Endothelial cell (in vitro differentiated cells): ENCODE data around the gene ACVR1B. TPM values are rescaled to one million over a fixed set of nuclear protein-coding genes. Genes with fewer than 3 reads are reported as not detected.
A peak's percentile ranks its signal among the peaks of the same experiment; 100 is the strongest.

ENCODE experiments used
- DNase-seq: peaks from one replicate; pipeline ENCODE4 v3.0.0; 2021; ENCODE audit warnings: low spot score
- H3K27ac Mint-ChIP-seq: one replicate; pipeline ENCODE4 v1.8.0; 2021; ENCODE audit warnings: mixed read lengths, inconsistent platforms; ENCODE audit not compliant: unreplicated experiment
- H3K27me3 Mint-ChIP-seq: one replicate; pipeline ENCODE4 v1.8.0; 2021; ENCODE audit warnings: mild to moderate bottlenecking, moderate library complexity, mixed read lengths, inconsistent platforms; ENCODE audit not compliant: unreplicated experiment
- H3K36me3 Mint-ChIP-seq: one replicate; pipeline ENCODE4 v1.8.0; 2021; ENCODE audit warnings: mild to moderate bottlenecking, low read depth, mixed read lengths, inconsistent platforms; ENCODE audit not compliant: unreplicated experiment
- H3K4me1 Mint-ChIP-seq: one replicate; pipeline ENCODE4 v1.8.0; 2021; ENCODE audit warnings: mild to moderate bottlenecking, mixed read lengths, inconsistent platforms; ENCODE audit not compliant: unreplicated experiment
- H3K4me3 Mint-ChIP-seq: one replicate; pipeline ENCODE4 v1.8.0; 2021; ENCODE audit warnings: mild to moderate bottlenecking, mixed read lengths, inconsistent platforms; ENCODE audit not compliant: unreplicated experiment
- H3K9me3 Mint-ChIP-seq: one replicate; pipeline ENCODE4 v1.8.0; 2021; ENCODE audit warnings: mixed read lengths, inconsistent platforms; ENCODE audit not compliant: unreplicated experiment
- total RNA-seq: library from RNA; stranded (reverse); fragmentation: NEBNext Ultra II Directional; extraction: Animal tissue kit (Norgen Biotek cat#: 25700); gene quantifications from one replicate; pipeline ENCODE4 v1.2.1, GENCODE V29; 2021; ENCODE audit not compliant: unreplicated experiment
- TF ChIP-seq, protein P1 (sequence below): fragments of 200-600 bp; sonication (generic); IDR thresholded peaks from one replicate; pipeline ENCODE4 v1.5.0; 2021; ENCODE audit warnings: antibody characterized with exemption; ENCODE audit not compliant: unreplicated experiment

The ACVR1B gene
- total RNA-seq, 1 donor from 2014 or later = 30.5 TPM

DNA sequence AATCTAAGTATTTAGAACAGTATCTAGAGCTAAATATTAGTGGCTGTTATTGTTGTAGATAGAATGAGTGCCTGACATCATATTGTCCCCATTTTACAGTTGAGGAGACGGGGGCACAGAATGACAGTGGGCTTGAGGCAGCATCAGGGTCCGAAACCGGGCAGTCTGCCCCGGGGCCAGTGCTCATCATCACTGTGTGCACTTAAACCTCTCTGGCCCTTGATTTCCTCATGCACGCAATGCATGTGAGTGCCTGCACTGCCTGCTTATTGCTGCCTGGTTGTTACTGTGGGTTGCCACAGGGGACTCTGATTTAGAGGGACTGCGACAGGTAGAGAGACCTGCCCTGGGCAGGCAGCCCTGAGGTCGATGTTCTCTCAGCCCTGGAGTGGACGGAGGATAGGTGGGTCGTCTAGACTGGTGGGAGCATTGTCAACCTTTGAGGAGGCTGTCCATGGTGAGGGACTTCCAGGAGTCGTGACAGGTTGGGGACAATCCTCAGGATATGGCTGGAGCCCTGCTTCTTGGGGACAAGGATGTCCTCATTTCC lies 34.4 kb upstream of the ACVR1B start:
- H3K4me3 Mint-ChIP-seq = peak overlapping the region; percentile 62
- TF ChIP-seq, protein P1, sequence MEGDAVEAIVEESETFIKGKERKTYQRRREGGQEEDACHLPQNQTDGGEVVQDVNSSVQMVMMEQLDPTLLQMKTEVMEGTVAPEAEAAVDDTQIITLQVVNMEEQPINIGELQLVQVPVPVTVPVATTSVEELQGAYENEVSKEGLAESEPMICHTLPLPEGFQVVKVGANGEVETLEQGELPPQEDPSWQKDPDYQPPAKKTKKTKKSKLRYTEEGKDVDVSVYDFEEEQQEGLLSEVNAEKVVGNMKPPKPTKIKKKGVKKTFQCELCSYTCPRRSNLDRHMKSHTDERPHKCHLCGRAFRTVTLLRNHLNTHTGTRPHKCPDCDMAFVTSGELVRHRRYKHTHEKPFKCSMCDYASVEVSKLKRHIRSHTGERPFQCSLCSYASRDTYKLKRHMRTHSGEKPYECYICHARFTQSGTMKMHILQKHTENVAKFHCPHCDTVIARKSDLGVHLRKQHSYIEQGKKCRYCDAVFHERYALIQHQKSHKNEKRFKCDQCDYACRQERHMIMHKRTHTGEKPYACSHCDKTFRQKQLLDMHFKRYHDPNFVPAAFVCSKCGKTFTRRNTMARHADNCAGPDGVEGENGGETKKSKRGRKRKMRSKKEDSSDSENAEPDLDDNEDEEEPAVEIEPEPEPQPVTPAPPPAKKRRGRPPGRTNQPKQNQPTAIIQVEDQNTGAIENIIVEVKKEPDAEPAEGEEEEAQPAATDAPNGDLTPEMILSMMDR = no peak
- peaks cover 28% of the 10 kb centered on the region for H3K27me3 Mint-ChIP-seq
- H3K27ac Mint-ChIP-seq = peak overlapping the region; percentile 24
- H3K4me1 Mint-ChIP-seq = peaks cover 49% of the 10 kb centered on the region
- H3K36me3 Mint-ChIP-seq = peaks cover 54% of the 10 kb centered on the region
- no peak for DNase-seq
- H3K9me3 Mint-ChIP-seq = no peaks in the 10 kb centered on the region

DNA sequence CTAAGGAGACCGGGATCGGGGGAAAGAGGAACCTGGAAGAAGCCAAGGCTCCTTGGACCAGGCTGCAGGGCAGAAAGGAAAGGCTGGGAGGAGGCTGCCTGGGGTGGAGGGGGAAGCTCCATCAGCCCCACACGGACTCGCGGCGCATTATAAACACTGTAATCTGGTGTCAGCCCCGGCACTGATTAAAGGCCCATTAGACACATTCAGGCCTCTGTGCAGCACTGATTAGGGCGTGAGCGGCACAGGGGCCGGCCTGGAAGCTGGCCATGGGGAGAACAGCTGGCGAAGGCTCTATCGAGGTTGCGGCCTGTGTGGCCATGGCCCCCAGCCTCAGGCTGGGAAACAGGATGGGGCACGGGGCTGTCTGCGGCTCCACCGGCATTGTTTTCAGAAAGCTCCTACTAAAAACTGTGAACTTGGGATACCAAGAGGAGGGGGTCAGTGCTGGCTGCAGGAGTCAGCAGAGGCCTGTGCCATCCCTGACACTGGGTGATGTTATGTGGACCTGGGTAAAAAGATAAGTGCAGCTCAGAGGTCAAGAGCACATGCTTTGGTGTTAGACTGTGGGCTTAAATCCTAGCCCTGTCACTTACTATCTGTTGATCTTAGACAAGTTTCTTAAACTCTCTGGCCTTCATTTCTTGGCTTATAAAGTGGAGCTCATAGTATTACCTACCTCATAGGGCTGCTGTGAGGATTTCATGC lies 33.6 kb upstream of the ACVR1B start:
- Mint-ChIP-seq H3K9me3 (no peaks in the 10 kb centered on the region), H3K27me3 (peaks cover 29% of the 10 kb centered on the region), H3K27ac (no peak overlapping the region), H3K36me3 (peaks cover 54% of the 10 kb centered on the region), H3K4me3 (peak overlapping the region; percentile 56), H3K4me1 (peaks cover 50% of the 10 kb centered on the region)
- DNase-seq = no peak
- TF ChIP-seq, protein P1 = no peak

- DNase-seq = no peak
- Mint-ChIP-seq H3K27ac (peak overlapping the region; percentile 55), H3K4me3 (peak overlapping the region; percentile 75)
Measured at GRCh38 chr12:51920046-51920445, 31.5 kb upstream of the ACVR1B start.

DNA sequence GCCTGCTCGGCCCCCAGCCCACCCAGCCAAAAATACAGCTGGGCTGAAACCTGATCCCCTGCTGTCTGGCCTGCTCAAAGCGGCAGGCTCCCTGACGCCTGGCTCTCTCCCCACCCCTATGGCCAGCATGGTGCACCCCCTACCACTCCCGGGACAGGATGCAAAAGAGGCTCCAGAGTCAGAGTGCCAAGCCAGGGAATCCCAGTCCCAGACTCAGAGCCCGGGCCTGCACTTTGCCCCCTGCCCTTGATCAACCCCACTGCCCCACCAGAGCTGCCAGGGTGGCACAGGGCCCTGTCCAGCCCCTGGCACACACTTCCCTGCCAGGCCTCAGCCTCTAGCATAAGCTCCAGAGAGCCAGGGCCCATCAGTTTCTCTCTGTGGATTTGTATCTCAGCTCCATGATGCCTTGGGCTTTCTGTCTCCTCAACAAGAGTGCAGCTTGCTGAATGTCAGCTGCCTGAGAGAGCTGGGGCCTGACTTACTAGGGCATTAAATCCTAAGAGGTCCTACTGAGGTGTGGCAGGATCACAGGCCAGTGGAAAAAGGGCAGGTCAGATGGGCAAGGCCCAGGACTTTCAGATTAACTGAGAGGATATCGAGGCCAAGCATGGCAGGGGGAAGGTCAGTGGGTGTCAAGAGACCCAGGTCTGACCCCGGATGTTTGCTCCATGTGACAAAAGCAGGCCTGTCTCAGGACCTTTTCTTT lies 30.3 kb upstream of the ACVR1B start:
- no peak for DNase-seq
- H3K27me3 Mint-ChIP-seq = peaks cover 42% of the 10 kb centered on the region
- no peaks in the 10 kb centered on the region for H3K9me3 Mint-ChIP-seq
- no peak overlapping the region for H3K27ac Mint-ChIP-seq
- H3K4me1 Mint-ChIP-seq = peaks cover 65% of the 10 kb centered on the region
- TF ChIP-seq, protein P1 = no peak
- no peak overlapping the region for H3K4me3 Mint-ChIP-seq
- peaks cover 38% of the 10 kb centered on the region for H3K36me3 Mint-ChIP-seq

More at GRCh38 chr12:51920046-51920445, 31.5 kb upstream of the ACVR1B start:
- Mint-ChIP-seq H3K27me3 (peaks cover 41% of the 10 kb centered on the region), H3K36me3 (peaks cover 44% of the 10 kb centered on the region), H3K9me3 (no peaks in the 10 kb centered on the region), H3K4me1 (peaks cover 54% of the 10 kb centered on the region)
- TF ChIP-seq, protein P1 = no peak
